ENCODE results near the gene SPPL2B.

GRCh38 chr19:2294687-2295335, 33.7 kb upstream of the SPPL2B start:
- TF ChIP-seq POLR2A (IDR thresholded peaks at IDR 0.05) (no peak), POLR2AphosphoS5 (IDR thresholded peaks at IDR 0.05) (no peak)
